HT-29 (cell line): ENCODE results near the gene PPM1E. TPM values are rescaled to one million over a fixed set of nuclear protein-coding genes. Genes with fewer than 3 reads are reported as not detected.
"Not testable (repeated sequence)": the region's sequence is repeated elsewhere in the genome, so short reads cannot be mapped to it uniquely, and the experiment has no call there.

Source experiments
- DNase-seq: peaks from one replicate; pipeline ENCODE4 v3.0.0-alpha.2; 2015; ENCODE audit warnings: low spot score
- total RNA-seq: library from RNA; depleted of rRNA; stranded (reverse); fragments of >200 nt; shearing (Covaris generic); gene quantifications from 2 replicates; pipeline ENCODE4 v1.2.3, GENCODE V29; 2014

PPM1E gene
- total RNA-seq, 1 experiment from 2014 or later, result not detected

- DNase-seq, result no peak
Observed at GRCh38 chr17:58840820-58841612, 85.4 kb downstream of the PPM1E start.

GRCh38 chr17:58846413-58846812, 90.8 kb downstream of the PPM1E start:
- DNase-seq, result not testable (repeated sequence)

GRCh38 chr17:58850106-58850505, 94.5 kb downstream of the PPM1E start:
- DNase-seq, result not testable (repeated sequence)

GRCh38 chr17:58865301-58865700, 109.6 kb downstream of the PPM1E start:
- no peak for DNase-seq

- DNase-seq, result no peak
Observed at GRCh38 chr17:58870747-58871146, 115.1 kb downstream of the PPM1E start.

GRCh38 chr17:58873926-58874325, 118.3 kb downstream of the PPM1E start:
- no peak for DNase-seq

- no peak for DNase-seq
Observed at GRCh38 chr17:58875261-58875660, 119.6 kb downstream of the PPM1E start.

- DNase-seq, result no peak
Observed at GRCh38 chr17:58884161-58884560, 128.5 kb downstream of the PPM1E start.

GRCh38 chr17:58886514-58886913, 130.9 kb downstream of the PPM1E start:
- DNase-seq, result no peak

GRCh38 chr17:58889928-58890327, 134.3 kb downstream of the PPM1E start:
- DNase-seq, result no peak

- no peak for DNase-seq
Observed at GRCh38 chr17:58899191-58899590, 143.5 kb downstream of the PPM1E start.

GRCh38 chr17:58902322-58902721, 146.7 kb downstream of the PPM1E start:
- DNase-seq, result no peak

GRCh38 chr17:58911741-58912343, 156.2 kb downstream of the PPM1E start:
- no peak for DNase-seq

GRCh38 chr17:58913552-58913951, 157.9 kb downstream of the PPM1E start:
- no peak for DNase-seq

GRCh38 chr17:58913971-58914769, 158.5 kb downstream of the PPM1E start:
- DNase-seq, result no peak

GRCh38 chr17:58917228-58917627, 161.6 kb downstream of the PPM1E start:
- DNase-seq, result no peak

GRCh38 chr17:58918072-58918471, 162.4 kb downstream of the PPM1E start:
- no peak for DNase-seq

GRCh38 chr17:58918884-58919283, 163.2 kb downstream of the PPM1E start:
- DNase-seq, result no peak

GRCh38 chr17:58920773-58921172, 165.1 kb downstream of the PPM1E start:
- no peak for DNase-seq

- DNase-seq, result no peak
Observed at GRCh38 chr17:58932956-58933355, 177.3 kb downstream of the PPM1E start.

GRCh38 chr17:58936295-58936694, 180.6 kb downstream of the PPM1E start:
- no peak for DNase-seq

- no peak for DNase-seq
Observed at GRCh38 chr17:58944166-58944565, 188.5 kb downstream of the PPM1E start.
